DOHH2 (cell line): Measurements from ENCODE around the gene PPM1H.

ENCODE experiments used
- H3F3A ChIP-seq: fragments of 200-600 bp; sonication (generic), shearing (Covaris generic); 2 replicates; pipeline ENCODE4 v1.6.0; 2016; ENCODE audit warnings: antibody characterized with exemption, mild to moderate bottlenecking; ENCODE audit not compliant: control insufficient read depth, insufficient read depth
- H3K27ac ChIP-seq: fragments of 200-600 bp; sonication (generic); 2 replicates; pipeline ENCODE4 v1.5.1; 2014; ENCODE audit warnings: low read depth, mild to moderate bottlenecking, low read length, moderate library complexity
- H3K27me3 ChIP-seq: fragments of 200-600 bp; sonication (generic); 2 replicates; pipeline ENCODE4 v1.6.1; 2014; ENCODE audit warnings: mild to moderate bottlenecking, low read length, mixed read lengths; ENCODE audit not compliant: control insufficient read depth
- H3K36me3 ChIP-seq: fragments of 200-600 bp; sonication (generic); 2 replicates; pipeline ENCODE4 v1.6.1; 2014; ENCODE audit warnings: mild to moderate bottlenecking, low read length, moderate library complexity, mixed read lengths; ENCODE audit not compliant: control insufficient read depth
- H3K4me1 ChIP-seq: fragments of 200-600 bp; sonication (generic); 2 replicates; pipeline ENCODE4 v1.6.1; 2014; ENCODE audit warnings: mild to moderate bottlenecking, low read length, mixed read lengths; ENCODE audit not compliant: control insufficient read depth
- H3K4me2 ChIP-seq: fragments of 200-600 bp; sonication (generic); 2 replicates; pipeline ENCODE4 v1.6.0; 2014; ENCODE audit warnings: mild to moderate bottlenecking, low read length, moderate library complexity
- H3K4me3 ChIP-seq: fragments of 200-600 bp; sonication (generic); 2 replicates; pipeline ENCODE4 v1.5.1; 2014; ENCODE audit warnings: mild to moderate bottlenecking, low read length, mixed read lengths
- H3K79me2 ChIP-seq: fragments of 200-600 bp; sonication (generic); 2 replicates; pipeline ENCODE4 v1.6.1; 2014; ENCODE audit warnings: mild to moderate bottlenecking, low read length, mixed read lengths; ENCODE audit not compliant: control insufficient read depth
- H3K9me2 ChIP-seq: fragments of 200-600 bp; sonication (generic); replicated peaks from 2 replicates; pipeline ENCODE4 v1.6.1; 2014; ENCODE audit warnings: mild to moderate bottlenecking, low read length, mixed read lengths; ENCODE audit not compliant: control insufficient read depth
- H3K9me3 ChIP-seq: fragments of 200-600 bp; sonication (generic); 2 replicates; pipeline ENCODE4 v1.6.1; 2014; ENCODE audit warnings: antibody characterized with exemption, low read length, mixed read lengths; ENCODE audit not compliant: control insufficient read depth, insufficient read depth
- H4K20me1 ChIP-seq: fragments of 200-600 bp; sonication (generic); 2 replicates; pipeline ENCODE4 v1.6.0; 2014; ENCODE audit warnings: low read depth, mild to moderate bottlenecking, antibody characterized with exemption, low read length, moderate library complexity; ENCODE audit not compliant: control insufficient read depth, insufficient read depth
- CTCF ChIP-seq: fragments of 200-600 bp; sonication (generic); IDR thresholded peaks from one replicate; pipeline ENCODE4 v1.5.1; 2014; ENCODE audit warnings: antibody characterized with exemption, mild to moderate bottlenecking, low read depth, low read length; ENCODE audit not compliant: poor library complexity, severe bottlenecking
- EZH2phosphoT487 ChIP-seq: fragments of 200-600 bp; sonication (generic); IDR thresholded peaks from 2 replicates; pipeline ENCODE4 v1.6.1; 2017; ENCODE audit warnings: borderline replicate concordance, mild to moderate bottlenecking, antibody characterized with exemption, low read length, moderate library complexity, mixed read lengths

PPM1H gene

GRCh38 chr12:62598846-62599245, 336.1 kb downstream of the PPM1H start:
- TF ChIP-seq CTCF: no peak
- TF ChIP-seq EZH2phosphoT487: no peak
- Histone ChIP-seq H3K4me3 (no peak overlapping the region), H3K4me1 (peaks cover 28% of the 10 kb centered on the region), H3K9me2 (no peaks in the 10 kb centered on the region), H3K27me3 (no peaks in the 10 kb centered on the region), H3F3A (peaks cover 5% of the 10 kb centered on the region), H3K4me2 (no peak overlapping the region), H3K27ac (no peak overlapping the region), H3K79me2 (peaks cover 5% of the 10 kb centered on the region), H3K9me3 (no peaks in the 10 kb centered on the region), H4K20me1 (no peaks in the 10 kb centered on the region), H3K36me3 (peaks cover 10% of the 10 kb centered on the region; the same call in 1 of the 2 replicates)

GRCh38 chr12:62597253-62597652, 337.7 kb downstream of the PPM1H start:
- Histone ChIP-seq H3K4me2 (no peak overlapping the region), H3K4me1 (peaks cover 28% of the 10 kb centered on the region), H3F3A (peaks cover 5% of the 10 kb centered on the region), H3K79me2 (no peaks in the 10 kb centered on the region), H3K9me2 (no peaks in the 10 kb centered on the region), H3K9me3 (no peaks in the 10 kb centered on the region), H3K4me3 (no peak overlapping the region), H3K27ac (no peak overlapping the region), H3K27me3 (no peaks in the 10 kb centered on the region), H3K36me3 (0 out of 2 replicates have a peak, but pooled peaks cover 3% of the 10 kb centered on the region), H4K20me1 (no peaks in the 10 kb centered on the region)
- TF ChIP-seq EZH2phosphoT487 (no peak), CTCF (no peak)
